Kidney capillary endothelial cell (primary cell): ENCODE data around the gene SYNPR.
"Not testable (repeated sequence)": the region's sequence is repeated elsewhere in the genome, so short reads cannot be mapped to it uniquely, and the experiment has no call there.

ENCODE experiments used
- DNase-seq: peaks from one replicate; pipeline ENCODE4 v3.0.0-alpha.2; 2018; ENCODE audit warnings: low spot score

The SYNPR gene

GRCh38 chr3:63631670-63632069 is 353.6 kb downstream of the SYNPR start:
- DNase-seq: no peak

- no peak for DNase-seq
Measured at GRCh38 chr3:63635186-63635585, 357.1 kb downstream of the SYNPR start.

GRCh38 chr3:63639806-63640205 is 361.7 kb downstream of the SYNPR start:
- DNase-seq: no peak

GRCh38 chr3:63642488-63642887 is 364.4 kb downstream of the SYNPR start:
- DNase-seq: no peak

- no peak for DNase-seq
Measured at GRCh38 chr3:63644212-63644797, 366.2 kb downstream of the SYNPR start.

GRCh38 chr3:63644928-63645781 is 367.0 kb downstream of the SYNPR start:
- not testable (repeated sequence) for DNase-seq

GRCh38 chr3:63652066-63652725 is 374.1 kb downstream of the SYNPR start, which contains the start of gene SNTN:
TSS of gene SNTN (plus strand) at chr3:63652675. CDS start at chr3:63652688, 13 bp downstream.
- DNase-seq: no peak

GRCh38 chr3:63654211-63654610 is 376.1 kb downstream of the SYNPR start:
- DNase-seq: peak; percentile 7

- no peak for DNase-seq
Measured at GRCh38 chr3:63654931-63655330, 376.8 kb downstream of the SYNPR start.

GRCh38 chr3:63655519-63655918 is 377.4 kb downstream of the SYNPR start:
- no peak for DNase-seq

GRCh38 chr3:63656786-63657185 is 378.7 kb downstream of the SYNPR start:
- DNase-seq: no peak

- DNase-seq: no peak
Measured at GRCh38 chr3:63661242-63661641, 383.1 kb downstream of the SYNPR start.

GRCh38 chr3:63662011-63662410 is 383.9 kb downstream of the SYNPR start:
- DNase-seq: no peak

GRCh38 chr3:63662500-63662899 is 384.4 kb downstream of the SYNPR start:
- no peak for DNase-seq
